ENCODE results near the gene TRABD2B. TPM values are rescaled to one million over a fixed set of nuclear protein-coding genes. Genes with fewer than 3 reads are reported as not detected.

Gene TRABD2B
- total RNA-seq, 4 donors from 2014 or later, result 0.05 to 0.15 (median 0.12) TPM

GRCh38 chr1:47722909-47723580 lies 274.1 kb downstream of the TRABD2B start:
- H3K36me3 ChIP-seq, result no peaks in the 10 kb centered on the region
- H3K27ac ChIP-seq, result no peak overlapping the region
- H3K27me3 ChIP-seq, result peaks cover 16 to 25% (median 23%) of the 10 kb centered on the region in 3 donors
- in situ Hi-C loops (cut with MboI; ENCODE audit: low sequenced_read_pairs in 4 of 4) (loop anchor here in 3 of 4 donors (25.0 kb wide), 2 partner anchors 286 to 536 kb away; partner anchors contain the start of genes PDZK1IP1 (in 3 of the 3) and FOXD2 (in 1 of the 3)), intact Hi-C loops (cut with DNase I; ENCODE audit: low total_unique reads) (no loop called here)
- DNase-seq, result no peak
- no peak for TF ChIP-seq POLR2A (IDR thresholded peaks at IDR 0.05)
- TF ChIP-seq CTCF (IDR thresholded peaks at IDR 0.05 in 4 of 5, conservative IDR thresholded peaks at IDR 0.05 in 1 of 5), result no peak
- H3K9me3 ChIP-seq, result no peaks in the 10 kb centered on the region
- ATAC-seq, result no peak
- peaks cover 0 to 7% of the 10 kb centered on the region in 2 donors for H3K4me1 ChIP-seq
- no peak overlapping the region for H3K4me3 ChIP-seq

GRCh38 chr1:47722101-47722500 lies 275.1 kb downstream of the TRABD2B start:
- DNase-seq, result no peak
- ATAC-seq, result no peak
- Histone ChIP-seq H3K4me3 (no peak overlapping the region), H3K36me3 (no peaks in the 10 kb centered on the region), H3K27me3 (peaks cover 20 to 27% (median 24%) of the 10 kb centered on the region in 3 donors), H3K9me3 (no peaks in the 10 kb centered on the region), H3K27ac (no peak overlapping the region), H3K4me1 (peaks cover 0 to 7% of the 10 kb centered on the region in 2 donors)
- in situ Hi-C loops (cut with MboI; ENCODE audit: low sequenced_read_pairs in 4 of 4), result loop anchor here in 3 of 4 donors (25.0 kb wide), 2 partner anchors 285 to 535 kb away; partner anchors contain the start of genes PDZK1IP1 (in 3 of the 3) and FOXD2 (in 1 of the 3)
- intact Hi-C loops (cut with DNase I; ENCODE audit: low total_unique reads), result no loop called here
- no peak for TF ChIP-seq CTCF (IDR thresholded peaks at IDR 0.05 in 4 of 5, conservative IDR thresholded peaks at IDR 0.05 in 1 of 5)
- TF ChIP-seq POLR2A (IDR thresholded peaks at IDR 0.05), result no peak

GRCh38 chr1:47720111-47720510 lies 277.1 kb downstream of the TRABD2B start:
- no peak for ATAC-seq
- H3K27ac ChIP-seq, result no peak overlapping the region
- H3K27me3 ChIP-seq, result peaks cover 21 to 32% (median 23%) of the 10 kb centered on the region in 3 donors
- H3K9me3 ChIP-seq, result no peaks in the 10 kb centered on the region
- TF ChIP-seq CTCF (IDR thresholded peaks at IDR 0.05 in 4 of 5, conservative IDR thresholded peaks at IDR 0.05 in 1 of 5) (no peak), POLR2A (IDR thresholded peaks at IDR 0.05) (no peak)
- DNase-seq, result no peak
- peaks cover 0 to 4% of the 10 kb centered on the region in 2 donors for H3K4me1 ChIP-seq
- H3K4me3 ChIP-seq, result no peak overlapping the region
- no peaks in the 10 kb centered on the region for H3K36me3 ChIP-seq
- in situ Hi-C loops (cut with MboI; ENCODE audit: low sequenced_read_pairs in 4 of 4), result loop anchor here in 3 of 4 donors (25.0 kb wide), 2 partner anchors 283 to 533 kb away; partner anchors contain the start of genes PDZK1IP1 (in 3 of the 3) and FOXD2 (in 1 of the 3)
- intact Hi-C loops (cut with DNase I; ENCODE audit: low total_unique reads), result no loop called here

GRCh38 chr1:47717341-47717740 lies 279.8 kb downstream of the TRABD2B start:
- peaks cover 22 to 31% (median 24%) of the 10 kb centered on the region in 3 donors for H3K27me3 ChIP-seq
- in situ Hi-C loops (cut with MboI; ENCODE audit: low sequenced_read_pairs in 4 of 4) (loop anchor here (10.0 to 25.0 kb wide), 6 partner anchors 193 to 530 kb away; partner anchors contain the start of genes PDZK1IP1 (in 3 of the 4) and FOXD2 (in 1 of the 4)), intact Hi-C loops (cut with DNase I; ENCODE audit: low total_unique reads) (no loop called here)
- TF ChIP-seq CTCF (IDR thresholded peaks at IDR 0.05 in 4 of 5, conservative IDR thresholded peaks at IDR 0.05 in 1 of 5) (no peak), POLR2A (IDR thresholded peaks at IDR 0.05) (no peak)
- H3K27ac ChIP-seq, result no peak overlapping the region
- no peak for ATAC-seq
- H3K36me3 ChIP-seq, result no peaks in the 10 kb centered on the region
- no peak for DNase-seq
- H3K4me1 ChIP-seq, result no peaks in the 10 kb centered on the region
- H3K4me3 ChIP-seq, result no peak overlapping the region
- no peaks in the 10 kb centered on the region for H3K9me3 ChIP-seq
